Parathyroid adenoma (tissue), 2 donors: ENCODE results near the gene TSPAN10.

Experiments
- H2AFZ ChIP-seq: fragments of 300-600 bp; sonication (generic); one replicate; pipeline ENCODE4 v1.7.0; 2017; ENCODE audit warnings: antibody characterized with exemption, mild to moderate bottlenecking
- H3K27ac ChIP-seq: fragments of 300-600 bp; sonication (generic); one replicate; pipeline ENCODE4 v1.7.0; 2017
- H3K27me3 ChIP-seq: fragments of 300-600 bp; sonication (generic); one replicate; pipeline ENCODE4 v1.7.0; 2017; ENCODE audit warnings: low read length; ENCODE audit not compliant: control insufficient read depth, insufficient read depth
- H3K36me3 ChIP-seq: fragments of 300-600 bp; sonication (generic); one replicate; pipeline ENCODE4 v1.7.0; 2017; ENCODE audit warnings: low read length; ENCODE audit not compliant: control insufficient read depth, insufficient read depth
- H3K4me1 ChIP-seq: fragments of 300-600 bp; sonication (generic); one replicate; pipeline ENCODE4 v1.7.0; 2017; ENCODE audit warnings: control low read depth
- H3K4me2 ChIP-seq: fragments of 300-600 bp; sonication (generic); one replicate; pipeline ENCODE4 v1.7.0; 2017; ENCODE audit warnings: low read length
- H3K4me3 ChIP-seq: fragments of 300-600 bp; sonication (generic); one replicate; pipeline ENCODE4 v1.7.0; 2017; ENCODE audit warnings: low read depth, low read length
- H3K79me2 ChIP-seq: fragments of 300-600 bp; sonication (generic); one replicate; pipeline ENCODE4 v1.7.0; 2017; ENCODE audit warnings: control low read depth
- H3K9ac ChIP-seq: fragments of 300-600 bp; sonication (generic); one replicate; pipeline ENCODE4 v1.7.0; 2017; ENCODE audit warnings: mild to moderate bottlenecking
- H3K9me3 ChIP-seq: fragments of 300-600 bp; sonication (generic); one replicate; pipeline ENCODE4 v1.7.0; 2017; ENCODE audit warnings: low read length; ENCODE audit not compliant: control insufficient read depth
- TF ChIP-seq, protein P1 (sequence below): fragments of 300-600 bp; sonication (generic); IDR thresholded peaks from one replicate; pipeline ENCODE4 v1.7.0; 2017; ENCODE audit warnings: antibody characterized with exemption, mild to moderate bottlenecking
- donor health status: primary hyperparathyroidism.

Gene TSPAN10

DNA sequence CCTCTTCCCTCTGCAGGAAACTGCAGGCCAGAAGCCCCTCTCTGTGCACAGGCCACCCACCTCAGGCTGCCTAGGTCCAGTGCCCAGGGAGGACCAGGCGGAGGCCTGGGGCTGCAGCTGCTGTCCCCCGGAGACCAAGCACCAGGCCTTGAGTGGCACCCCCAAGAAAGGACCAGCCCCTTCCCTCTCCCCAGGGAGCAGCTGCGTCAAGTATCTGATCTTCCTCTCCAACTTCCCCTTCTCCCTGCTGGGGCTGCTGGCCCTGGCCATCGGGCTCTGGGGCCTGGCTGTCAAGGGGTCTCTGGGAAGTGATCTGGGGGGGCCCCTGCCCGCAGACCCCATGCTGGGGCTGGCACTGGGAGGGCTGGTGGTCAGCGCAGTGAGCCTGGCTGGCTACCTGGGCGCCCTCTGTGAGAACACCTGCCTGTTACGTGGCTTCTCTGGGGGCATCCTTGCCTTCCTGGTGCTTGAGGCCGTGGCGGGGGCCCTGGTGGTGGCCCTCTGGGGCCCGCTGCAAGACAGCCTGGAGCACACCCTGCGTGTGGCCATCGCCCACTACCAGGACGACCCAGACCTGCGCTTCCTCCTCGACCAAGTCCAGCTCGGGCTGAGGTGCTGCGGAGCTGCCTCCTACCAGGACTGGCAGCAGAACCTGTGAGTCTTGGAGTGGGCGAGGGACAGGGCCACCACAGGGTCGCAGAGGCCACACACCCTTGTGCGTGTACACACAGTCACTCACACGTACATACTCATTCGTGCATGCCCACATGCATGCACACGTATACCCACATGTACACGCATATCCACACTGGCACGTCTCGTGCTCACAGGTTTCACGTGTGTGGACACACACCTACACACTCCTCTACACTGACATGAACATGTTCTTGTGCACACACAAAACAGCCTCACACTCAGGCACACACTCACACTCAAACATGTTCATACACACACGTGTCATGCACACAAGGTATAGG, 8.3 kb downstream of the TSPAN10 start:
- H3K4me2 ChIP-seq = no peak overlapping the region

DNA sequence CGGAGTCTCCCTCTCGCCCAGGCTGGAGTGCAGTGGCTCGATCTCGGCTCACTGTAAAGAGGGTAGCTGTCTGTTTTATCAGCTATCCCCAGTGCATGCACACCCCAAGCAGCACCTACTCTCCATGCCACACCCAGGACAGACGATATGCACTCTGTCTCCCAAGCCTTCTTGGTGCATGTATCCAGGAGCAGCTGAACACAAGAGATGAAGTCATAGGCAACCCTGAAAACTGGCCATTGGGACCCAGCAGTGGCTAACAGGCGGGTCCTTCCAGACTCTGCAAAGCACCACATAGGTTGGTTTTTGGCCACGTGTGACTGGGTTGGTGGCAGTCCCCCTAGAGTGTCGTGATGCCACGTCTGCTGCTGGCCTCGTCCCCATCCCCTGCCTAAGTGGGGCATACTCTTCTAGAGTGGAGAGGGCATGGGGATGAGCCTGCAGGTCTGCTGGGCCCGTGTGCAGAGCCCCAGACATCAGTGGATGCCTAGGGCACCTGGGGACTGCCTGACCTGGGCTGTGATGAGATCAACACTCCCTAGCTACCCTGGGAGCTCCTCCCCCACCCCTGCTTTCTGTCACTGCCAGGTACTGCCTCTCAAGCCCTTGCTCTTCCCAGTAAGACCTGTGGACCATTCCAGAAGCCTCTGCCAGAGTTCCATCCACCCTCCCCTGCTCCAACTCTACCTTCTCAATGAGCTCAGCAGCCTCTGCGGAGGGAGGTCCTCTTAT, 10.0 kb downstream of the TSPAN10 start:
- Histone ChIP-seq H3K9ac (no peak overlapping the region), H3K27me3 (peaks cover 6% of the 10 kb centered on the region), H3K36me3 (no peaks in the 10 kb centered on the region), H3K27ac (no peak overlapping the region), H3K4me3 (no peak overlapping the region), H3K4me1 (no peaks in the 10 kb centered on the region), H3K9me3 (no peaks in the 10 kb centered on the region), H3K79me2 (no peaks in the 10 kb centered on the region), H2AFZ (no peak overlapping the region), H3K4me2 (no peak overlapping the region)
- TF ChIP-seq, protein P1, sequence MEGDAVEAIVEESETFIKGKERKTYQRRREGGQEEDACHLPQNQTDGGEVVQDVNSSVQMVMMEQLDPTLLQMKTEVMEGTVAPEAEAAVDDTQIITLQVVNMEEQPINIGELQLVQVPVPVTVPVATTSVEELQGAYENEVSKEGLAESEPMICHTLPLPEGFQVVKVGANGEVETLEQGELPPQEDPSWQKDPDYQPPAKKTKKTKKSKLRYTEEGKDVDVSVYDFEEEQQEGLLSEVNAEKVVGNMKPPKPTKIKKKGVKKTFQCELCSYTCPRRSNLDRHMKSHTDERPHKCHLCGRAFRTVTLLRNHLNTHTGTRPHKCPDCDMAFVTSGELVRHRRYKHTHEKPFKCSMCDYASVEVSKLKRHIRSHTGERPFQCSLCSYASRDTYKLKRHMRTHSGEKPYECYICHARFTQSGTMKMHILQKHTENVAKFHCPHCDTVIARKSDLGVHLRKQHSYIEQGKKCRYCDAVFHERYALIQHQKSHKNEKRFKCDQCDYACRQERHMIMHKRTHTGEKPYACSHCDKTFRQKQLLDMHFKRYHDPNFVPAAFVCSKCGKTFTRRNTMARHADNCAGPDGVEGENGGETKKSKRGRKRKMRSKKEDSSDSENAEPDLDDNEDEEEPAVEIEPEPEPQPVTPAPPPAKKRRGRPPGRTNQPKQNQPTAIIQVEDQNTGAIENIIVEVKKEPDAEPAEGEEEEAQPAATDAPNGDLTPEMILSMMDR = no peak

More for the DNA sequence above, 8.3 kb downstream of the TSPAN10 start:
- Histone ChIP-seq H3K36me3 (no peaks in the 10 kb centered on the region), H3K27ac (no peak overlapping the region), H3K9ac (no peak overlapping the region), H2AFZ (no peak overlapping the region), H3K9me3 (no peaks in the 10 kb centered on the region), H3K27me3 (peaks cover 6% of the 10 kb centered on the region), H3K4me1 (no peaks in the 10 kb centered on the region), H3K4me3 (no peak overlapping the region), H3K79me2 (no peaks in the 10 kb centered on the region)
- TF ChIP-seq, protein P1 = no peak

DNA sequence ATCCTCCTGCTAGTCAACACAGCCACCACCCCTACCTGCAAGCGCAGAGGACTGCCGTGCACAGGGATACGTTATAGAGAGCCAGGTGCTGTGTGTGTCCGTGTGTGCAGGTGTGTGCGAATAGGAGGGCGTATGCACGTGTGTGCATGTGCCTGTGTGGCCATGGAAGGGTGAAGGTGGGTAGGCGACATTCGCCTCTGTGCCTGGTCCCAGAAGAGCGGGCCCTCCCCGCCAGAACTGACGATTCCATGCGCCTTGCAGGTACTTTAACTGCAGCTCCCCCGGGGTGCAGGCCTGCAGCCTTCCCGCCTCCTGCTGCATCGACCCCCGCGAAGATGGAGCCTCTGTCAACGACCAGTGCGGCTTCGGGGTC, 10.6 kb downstream of the TSPAN10 start:
- Histone ChIP-seq H3K9me3 (no peaks in the 10 kb centered on the region), H3K4me1 (no peaks in the 10 kb centered on the region), H3K27me3 (peaks cover 6% of the 10 kb centered on the region), H3K9ac (no peak overlapping the region), H3K4me3 (no peak overlapping the region), H3K4me2 (no peak overlapping the region), H2AFZ (no peak overlapping the region), H3K79me2 (no peaks in the 10 kb centered on the region), H3K36me3 (no peaks in the 10 kb centered on the region), H3K27ac (no peak overlapping the region)
- TF ChIP-seq, protein P1 = no peak

DNA sequence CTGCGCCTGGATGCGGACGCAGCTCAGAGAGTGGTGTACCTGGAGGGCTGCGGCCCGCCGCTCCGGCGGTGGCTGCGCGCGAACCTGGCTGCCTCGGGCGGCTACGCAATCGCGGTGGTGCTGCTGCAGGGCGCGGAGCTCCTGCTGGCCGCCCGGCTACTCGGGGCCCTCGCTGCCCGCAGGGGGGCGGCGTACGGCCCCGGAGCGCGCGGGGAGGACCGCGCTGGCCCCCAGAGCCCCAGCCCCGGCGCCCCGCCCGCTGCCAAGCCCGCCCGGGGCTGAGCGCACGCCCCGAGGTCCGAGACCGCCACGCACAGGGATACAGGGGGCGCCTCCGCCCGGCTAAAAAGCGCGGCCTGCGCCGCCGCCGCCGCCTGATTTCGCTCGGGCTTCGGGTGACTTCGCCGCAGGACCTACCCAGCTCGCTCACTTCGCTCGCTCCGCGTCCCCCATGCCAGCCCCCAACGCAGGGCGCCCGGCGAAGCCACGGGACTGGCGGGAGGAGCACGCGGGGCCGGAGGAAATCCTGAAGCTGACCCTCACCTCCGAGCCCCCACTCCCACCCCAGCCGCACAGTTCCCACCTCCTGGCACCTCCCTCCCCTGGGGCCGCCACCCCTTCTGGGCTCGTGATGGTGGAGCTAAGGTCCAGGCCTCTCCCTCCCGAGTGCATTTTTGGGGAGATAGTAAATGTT, 11.2 kb downstream of the TSPAN10 start:
- no peaks in the 10 kb centered on the region for H3K4me1 ChIP-seq
- no peak overlapping the region for H3K4me3 ChIP-seq
- no peak overlapping the region for H3K9ac ChIP-seq
- no peaks in the 10 kb centered on the region for H3K79me2 ChIP-seq
- no peaks in the 10 kb centered on the region for H3K9me3 ChIP-seq
- H3K36me3 ChIP-seq = no peaks in the 10 kb centered on the region
- H3K4me2 ChIP-seq = no peak overlapping the region
- H3K27ac ChIP-seq = no peak overlapping the region
- peaks cover 6% of the 10 kb centered on the region for H3K27me3 ChIP-seq
- TF ChIP-seq, protein P1 = no peak
- H2AFZ ChIP-seq = no peak overlapping the region
